ENCODE data around the gene ABCC8.
"Not testable (repeated sequence)": the region's sequence is repeated elsewhere in the genome, so short reads cannot be mapped to it uniquely, and the experiment has no call there.

Gene ABCC8

DNA sequence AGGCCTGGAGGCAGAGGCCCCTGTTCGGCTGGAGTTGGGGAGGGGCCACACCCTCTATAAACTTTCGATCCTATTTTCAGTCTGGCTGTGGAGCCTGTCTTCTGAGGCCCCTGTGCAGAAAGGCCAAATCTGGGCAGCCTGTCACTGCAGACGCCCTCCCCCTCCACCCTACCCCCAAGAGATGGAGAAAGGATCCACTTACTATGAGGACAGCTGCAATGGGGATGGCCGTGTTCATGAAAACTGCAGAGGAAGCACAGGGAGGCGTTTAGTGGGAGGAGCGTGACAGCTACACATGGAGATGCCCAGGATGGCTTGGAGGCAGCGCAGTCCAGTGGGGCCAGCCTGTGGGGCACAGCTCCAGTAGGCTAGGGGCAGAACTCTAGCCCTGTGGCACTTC lies 44.6 kb downstream of the ABCC8 start:
- DNase-seq (ENCODE audit: extremely low read depth in 1 of 2, low read depth in 1 of 2), result no peak

DNA sequence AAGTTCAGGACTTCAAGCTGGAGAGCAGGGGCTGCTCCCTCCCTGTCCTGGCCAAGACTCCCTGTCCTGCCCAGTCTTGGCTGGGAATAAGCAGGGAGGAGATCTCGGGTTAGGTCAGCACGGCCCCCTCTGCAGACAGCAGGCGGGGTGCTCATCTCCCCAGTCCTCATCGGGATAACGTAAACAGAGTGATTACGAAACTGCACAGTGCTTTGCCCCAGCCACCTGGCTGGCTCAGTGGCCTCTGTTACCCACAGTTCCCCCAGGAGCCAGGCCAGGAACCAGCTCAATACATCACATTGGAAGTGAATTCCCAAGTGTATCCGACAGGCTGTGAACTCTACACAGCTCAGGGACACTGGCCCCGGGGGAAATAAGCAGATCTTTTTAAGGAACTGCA lies 45.5 kb downstream of the ABCC8 start:
- no peak for DNase-seq (ENCODE audit: extremely low read depth in 1 of 2, low read depth in 1 of 2)

DNA sequence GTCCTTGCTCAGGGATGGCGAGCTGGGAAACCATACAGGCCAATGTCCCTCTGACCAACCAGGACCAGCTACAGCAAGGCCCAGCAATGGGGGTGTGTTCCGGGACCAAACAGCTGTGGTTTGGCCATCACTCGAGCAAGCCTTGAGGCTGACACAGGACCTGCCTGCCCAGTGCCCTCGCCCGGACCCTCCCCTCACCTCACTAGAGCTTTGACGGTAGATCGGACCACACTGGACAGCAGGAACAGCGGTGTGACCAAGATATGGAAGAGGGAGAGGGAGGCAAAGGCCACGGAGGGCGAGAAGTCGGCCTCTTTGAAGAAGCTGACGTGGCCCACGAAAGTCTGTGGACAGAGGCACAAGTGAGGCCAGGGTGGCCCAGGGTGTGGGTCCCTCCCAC lies 46.0 kb downstream of the ABCC8 start:
- no peak for DNase-seq (ENCODE audit: extremely low read depth in 1 of 2, low read depth in 1 of 2)

DNA sequence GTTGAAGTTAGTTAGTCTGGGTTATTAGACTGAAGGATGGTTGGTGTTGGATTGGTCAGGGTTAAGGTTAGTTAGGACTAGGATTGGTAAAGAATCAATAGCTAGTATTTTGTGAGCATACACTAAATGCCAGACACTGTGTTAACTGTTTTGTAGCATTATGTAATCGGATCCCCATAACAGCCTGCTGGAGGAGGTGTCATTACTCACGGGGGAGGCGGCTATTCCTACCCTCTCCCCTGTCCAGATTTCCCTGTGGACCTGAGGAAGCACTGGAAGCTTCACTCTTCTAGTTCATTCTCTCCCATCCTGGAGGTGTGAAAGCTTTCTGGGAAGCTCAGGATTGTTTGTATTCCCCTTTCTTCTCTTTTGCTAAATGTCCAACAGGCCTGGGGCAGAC lies 47.7 kb downstream of the ABCC8 start:
- no peak for DNase-seq (ENCODE audit: extremely low read depth in 1 of 2, low read depth in 1 of 2)

DNA sequence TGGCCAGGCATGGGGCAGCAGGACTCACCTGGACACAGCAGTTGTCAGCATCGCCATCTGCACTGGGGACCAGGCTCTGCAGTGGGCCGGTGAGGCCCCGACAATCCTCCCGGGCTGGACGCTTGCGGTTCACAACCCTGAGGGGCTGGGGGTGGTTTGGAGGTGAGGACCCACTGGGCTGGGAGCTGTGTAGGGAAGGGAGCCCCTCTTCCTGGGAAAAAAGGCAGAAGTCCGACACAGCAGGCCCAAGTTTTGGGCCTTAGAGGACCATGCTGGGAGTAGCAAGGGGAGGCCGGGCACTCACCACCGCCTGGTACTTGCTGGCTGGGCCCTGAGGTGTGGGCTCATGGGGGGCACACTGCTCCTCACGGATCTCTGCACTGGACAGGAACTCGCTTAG lies 48.4 kb downstream of the ABCC8 start:
- no peak for DNase-seq (ENCODE audit: extremely low read depth in 1 of 2, low read depth in 1 of 2)

DNA sequence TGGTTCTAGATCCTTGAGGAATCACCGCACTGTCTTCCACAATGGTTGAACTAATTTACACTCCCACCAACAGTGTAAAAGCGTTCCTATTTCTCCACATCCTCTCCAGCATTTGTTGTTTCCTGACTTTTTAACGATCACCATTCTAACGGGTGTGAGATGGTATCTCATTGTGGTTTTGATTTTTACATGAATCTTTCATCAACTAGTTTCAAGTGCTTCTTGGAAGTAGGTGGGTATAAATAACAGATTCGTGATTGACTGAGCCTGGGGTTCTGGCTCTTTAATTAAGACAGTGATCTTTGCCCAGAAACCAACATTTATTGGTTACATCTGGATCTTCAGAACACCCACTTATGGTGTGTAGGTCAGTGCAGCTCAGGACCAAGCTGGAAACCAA lies 50.4 kb downstream of the ABCC8 start:
- not testable (repeated sequence) for DNase-seq (ENCODE audit: extremely low read depth in 1 of 2, low read depth in 1 of 2)

DNA sequence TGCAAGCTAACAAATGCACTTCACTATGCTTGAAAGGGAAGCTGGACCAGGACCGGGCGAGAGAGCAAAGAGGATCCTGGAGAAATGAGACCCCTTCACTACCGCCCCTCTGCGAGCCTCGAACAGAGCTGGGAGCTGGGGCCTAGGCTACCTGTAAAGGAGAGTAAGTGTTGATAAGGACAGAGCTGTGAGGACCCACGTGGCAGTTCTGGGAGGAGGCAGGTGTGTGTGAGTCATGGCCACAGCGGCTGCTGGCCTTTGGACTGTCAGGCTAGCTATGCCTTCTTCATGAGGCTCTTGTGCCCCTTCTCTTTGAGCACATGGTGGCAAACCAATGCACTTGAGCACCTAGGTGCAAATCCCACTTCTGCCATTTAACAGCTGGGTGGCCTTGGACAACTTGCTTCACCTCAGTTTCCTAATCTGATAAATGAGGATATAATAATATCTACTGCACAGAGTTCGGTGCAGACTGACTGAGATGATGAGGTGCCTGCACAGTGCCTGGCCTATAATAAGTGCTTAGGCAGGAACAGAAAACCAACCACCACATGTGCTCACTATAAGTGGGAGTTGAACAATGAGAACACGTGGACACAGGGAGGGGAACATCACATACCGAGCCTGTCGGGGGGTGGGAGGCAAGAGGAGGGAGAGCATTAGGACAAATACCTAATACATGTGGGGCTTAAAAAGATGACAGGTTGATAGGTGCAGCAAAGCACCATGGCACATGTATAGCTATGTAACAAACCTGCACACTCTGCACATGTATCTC lies 52.9 kb downstream of the ABCC8 start:
- no peak for DNase-seq (ENCODE audit: extremely low read depth in 1 of 2, low read depth in 1 of 2)

DNA sequence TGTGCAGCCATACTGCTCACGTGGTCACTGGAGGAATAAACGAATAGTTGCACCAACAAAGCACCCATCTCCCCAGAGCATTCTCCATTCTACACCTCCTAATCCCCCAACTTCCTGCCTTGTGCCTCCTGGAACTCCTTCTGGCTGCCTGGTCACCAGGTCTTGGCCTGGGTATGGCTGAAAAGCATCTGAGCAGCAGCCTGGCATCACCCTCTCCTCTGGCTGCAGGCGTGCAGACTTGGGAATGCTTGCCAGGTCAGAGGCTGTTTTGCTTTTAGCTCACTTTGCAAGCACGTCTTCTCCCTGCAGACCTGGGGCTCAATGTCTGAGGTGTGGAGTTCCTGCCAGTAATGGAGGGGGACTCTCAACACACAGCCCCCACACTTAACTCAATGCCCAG lies 54.9 kb downstream of the ABCC8 start:
- DNase-seq (ENCODE audit: extremely low read depth in 1 of 2, low read depth in 1 of 2), result no peak

DNA sequence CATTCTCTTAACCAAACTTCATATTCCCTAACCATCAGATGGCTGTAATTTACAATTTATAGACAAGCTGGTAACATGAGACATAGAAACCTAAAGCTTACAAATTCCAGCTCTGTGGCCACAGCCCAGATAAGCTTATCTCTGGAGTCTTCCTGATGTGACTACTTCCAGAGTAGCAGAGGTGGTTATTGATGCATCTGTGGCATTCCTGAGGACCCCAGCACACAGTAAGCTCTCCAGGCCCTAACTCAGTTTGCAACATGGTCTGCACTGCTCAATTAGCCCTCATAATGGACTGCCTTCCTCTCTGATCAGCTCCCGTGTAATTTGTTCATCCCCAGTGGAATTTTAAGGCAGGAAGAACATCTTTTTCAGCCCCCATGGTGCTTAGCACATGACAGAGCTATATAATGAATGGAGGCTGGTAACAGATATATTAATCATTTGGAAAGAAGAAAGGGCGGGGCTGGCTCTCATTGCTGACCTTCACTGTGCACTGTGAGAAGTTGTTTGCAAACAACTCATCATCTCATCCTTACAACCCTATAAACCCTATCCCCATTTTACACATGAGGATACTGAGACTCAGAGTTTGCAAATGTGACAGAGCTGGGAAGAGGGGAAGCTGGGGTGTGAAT lies 58.1 kb downstream of the ABCC8 start:
- DNase-seq (ENCODE audit: extremely low read depth in 1 of 2, low read depth in 1 of 2), result no peak

DNA sequence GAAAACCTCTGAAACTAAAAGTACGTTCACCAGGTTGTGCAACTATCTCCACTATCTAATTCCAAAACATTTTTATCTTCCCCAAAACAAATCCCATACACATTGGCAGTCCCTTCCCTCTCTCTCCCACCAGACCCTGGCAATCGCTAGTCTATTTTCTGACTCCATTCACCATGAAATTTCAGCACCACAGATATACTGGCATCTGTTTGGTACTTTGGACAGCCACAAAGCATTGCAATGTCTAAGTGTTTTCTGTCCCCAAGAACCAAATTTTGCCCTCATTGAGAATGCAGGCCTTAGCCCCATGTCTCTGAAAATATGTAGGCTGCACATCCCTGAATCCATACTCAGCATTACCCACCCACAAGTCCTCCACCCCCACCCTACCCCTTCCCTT lies 60.2 kb downstream of the ABCC8 start:
- no peak for DNase-seq (ENCODE audit: extremely low read depth in 1 of 2, low read depth in 1 of 2)

DNA sequence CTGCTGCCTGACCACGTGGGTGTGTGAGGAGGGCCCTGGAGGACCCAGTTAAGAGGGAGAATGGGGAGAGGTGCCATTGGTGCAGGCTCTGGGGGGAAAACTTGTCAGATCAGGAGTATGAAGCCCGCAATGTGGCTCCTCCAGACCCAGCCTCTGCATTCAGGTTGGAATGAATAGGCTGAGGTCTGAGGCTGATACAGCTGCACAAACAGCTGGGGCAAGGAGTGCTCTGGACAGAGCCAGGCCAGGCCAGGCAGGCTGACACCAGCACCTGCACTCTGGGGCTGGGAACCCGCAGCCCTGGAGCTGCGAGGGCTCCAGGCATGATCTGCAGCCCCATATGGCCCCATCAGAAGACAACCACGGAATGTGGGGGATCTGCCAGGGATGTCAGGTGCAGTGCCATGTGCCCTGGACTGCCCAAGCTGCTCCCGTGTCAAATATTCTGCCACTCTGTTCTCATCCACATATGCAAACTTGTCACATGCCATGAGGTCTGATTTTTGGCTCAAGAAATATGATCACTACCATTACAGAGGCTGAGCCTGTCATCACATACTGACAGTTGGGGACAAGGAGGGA lies 61.0 kb downstream of the ABCC8 start:
- no peak for DNase-seq (ENCODE audit: extremely low read depth in 1 of 2, low read depth in 1 of 2)

DNA sequence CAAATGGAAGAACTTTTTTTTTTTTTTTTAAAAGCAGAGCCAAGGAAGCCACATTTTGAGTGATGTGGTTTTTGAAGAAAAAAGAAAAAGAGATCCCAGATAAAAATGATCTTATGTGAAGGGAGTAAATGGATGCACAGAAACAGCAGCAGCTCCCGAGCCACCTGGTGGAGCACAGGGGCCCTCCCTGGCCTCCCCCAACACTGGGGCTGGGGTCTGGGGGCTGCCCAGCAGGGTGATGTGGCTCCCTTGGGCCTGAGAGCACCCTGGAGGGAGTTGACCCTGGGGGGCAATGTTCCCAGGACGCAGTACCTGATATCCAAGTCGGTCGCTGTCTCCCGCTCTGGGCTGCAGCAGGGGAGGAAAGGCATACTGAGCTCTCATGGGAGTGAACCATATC lies 61.7 kb downstream of the ABCC8 start:
- no peak for DNase-seq (ENCODE audit: extremely low read depth in 1 of 2, low read depth in 1 of 2)

DNA sequence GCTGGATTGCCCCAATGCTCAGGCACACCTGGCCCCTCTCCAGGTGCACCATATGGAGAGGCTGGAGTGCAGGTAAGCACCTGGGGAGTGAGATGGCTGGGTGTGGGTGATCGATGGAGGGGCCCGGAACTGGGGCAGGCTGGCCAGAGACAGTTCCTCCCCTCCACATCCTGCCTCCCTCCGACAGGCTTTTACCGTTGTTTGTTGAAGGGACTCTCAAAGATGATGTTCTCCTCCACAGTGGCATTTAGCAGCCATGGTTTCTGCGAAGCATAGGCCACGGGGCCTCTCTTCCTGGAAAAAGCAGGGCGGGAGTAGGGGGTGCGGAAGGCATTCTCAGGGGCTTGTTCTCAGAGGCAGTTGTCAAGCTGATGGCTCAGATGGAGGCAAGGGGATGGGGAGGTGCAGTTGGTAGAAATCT lies 62.3 kb downstream of the ABCC8 start:
- DNase-seq (ENCODE audit: extremely low read depth in 1 of 2, low read depth in 1 of 2), result no peak

DNA sequence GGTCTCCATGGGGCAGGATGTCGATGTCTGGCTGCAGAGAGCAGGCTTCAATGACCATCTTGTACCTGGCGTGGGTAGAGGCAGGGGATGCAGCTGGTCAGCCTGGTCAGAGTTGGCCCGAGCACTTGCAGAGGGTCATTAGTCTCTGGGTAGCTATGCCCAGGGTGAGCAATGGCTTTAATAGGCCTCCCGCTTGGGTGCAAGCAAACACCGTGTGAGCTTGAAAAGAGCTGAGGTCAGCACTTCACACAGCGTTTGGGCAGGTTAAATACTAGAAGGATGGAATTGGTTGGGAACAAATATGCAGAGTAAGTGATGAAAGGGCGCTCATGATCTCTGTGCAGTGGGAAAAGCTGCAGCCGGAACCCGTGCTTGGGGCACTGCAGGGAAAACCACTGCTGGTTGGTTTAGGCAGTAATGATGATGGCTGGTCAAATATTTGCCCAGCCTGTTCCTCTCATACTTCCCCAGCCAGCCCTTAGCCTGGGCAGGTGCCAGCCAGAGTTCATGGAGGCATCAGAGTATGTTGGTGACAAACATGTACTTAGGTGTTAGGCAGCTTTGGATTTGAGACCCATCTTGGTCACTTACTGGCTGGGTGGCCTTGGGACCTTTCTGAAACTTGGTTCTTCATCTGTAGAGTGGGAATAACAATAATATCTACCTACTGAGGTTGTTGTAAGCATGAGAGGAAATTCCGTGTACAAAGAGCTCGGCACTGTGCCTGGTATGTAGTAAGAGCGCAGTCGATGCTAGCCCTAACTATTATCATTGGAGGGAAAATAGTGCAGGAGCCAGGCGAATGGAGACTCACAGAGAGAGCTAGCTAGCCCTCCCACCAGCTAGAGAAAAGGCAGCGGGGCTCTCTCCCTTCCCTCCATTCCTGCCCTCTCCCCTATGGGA lies 63.0 kb downstream of the ABCC8 start:
- no peak for DNase-seq (ENCODE audit: extremely low read depth in 1 of 2, low read depth in 1 of 2)

DNA sequence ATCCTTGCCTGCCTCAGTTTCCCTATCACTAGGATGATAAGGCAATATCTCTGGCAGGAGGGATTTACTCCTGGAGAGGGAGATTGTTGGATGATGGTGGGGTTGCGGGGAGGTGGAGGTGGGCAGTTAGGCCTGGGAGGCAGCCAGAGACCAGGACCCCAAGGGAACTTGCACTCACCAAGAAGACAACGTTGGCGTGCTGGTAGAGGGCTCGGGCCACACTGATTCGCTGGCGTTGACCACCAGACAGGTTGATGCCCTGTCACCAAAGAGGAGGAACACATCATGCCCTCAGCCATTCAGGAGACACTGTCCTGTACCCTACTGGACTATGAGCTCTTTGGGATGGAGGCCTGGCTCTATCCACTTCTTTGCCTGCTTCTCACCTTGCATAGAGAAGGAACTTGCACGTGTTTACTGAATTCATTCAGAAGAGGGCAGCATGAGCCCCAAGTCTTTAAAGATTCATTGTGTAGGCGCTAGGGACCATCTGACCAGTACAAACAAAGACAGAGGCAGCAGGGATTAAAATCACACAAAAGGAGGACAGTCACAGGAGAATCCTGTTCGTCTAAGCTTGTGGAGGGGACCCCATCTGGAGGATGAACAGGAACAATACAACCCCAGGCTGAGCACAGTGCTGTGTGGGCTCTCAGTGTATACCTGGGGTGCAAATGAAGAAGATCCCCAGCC lies 64.0 kb downstream of the ABCC8 start:
- DNase-seq (ENCODE audit: extremely low read depth in 1 of 2, low read depth in 1 of 2), result no peak

DNA sequence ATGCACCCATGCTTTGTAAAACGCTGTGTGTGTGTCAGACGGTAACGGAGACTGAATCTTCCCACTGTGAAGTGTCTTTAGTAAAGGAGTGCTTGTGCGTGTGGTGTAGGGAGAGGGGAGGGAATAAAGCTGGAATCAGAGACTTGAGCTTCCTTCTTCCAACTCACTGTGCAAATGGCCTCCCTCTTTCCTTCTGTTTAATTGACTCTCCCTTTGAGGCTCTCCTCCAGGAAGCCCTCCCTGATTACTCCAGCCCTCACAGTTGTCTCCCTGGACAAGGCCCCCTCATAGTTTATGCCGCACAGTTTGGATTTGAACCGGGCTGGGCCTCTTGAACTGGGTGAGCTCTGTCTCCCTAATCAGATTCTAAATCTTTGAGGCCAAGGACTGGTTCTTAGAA lies 65.2 kb downstream of the ABCC8 start:
- no peak for DNase-seq (ENCODE audit: extremely low read depth in 1 of 2, low read depth in 1 of 2)

DNA sequence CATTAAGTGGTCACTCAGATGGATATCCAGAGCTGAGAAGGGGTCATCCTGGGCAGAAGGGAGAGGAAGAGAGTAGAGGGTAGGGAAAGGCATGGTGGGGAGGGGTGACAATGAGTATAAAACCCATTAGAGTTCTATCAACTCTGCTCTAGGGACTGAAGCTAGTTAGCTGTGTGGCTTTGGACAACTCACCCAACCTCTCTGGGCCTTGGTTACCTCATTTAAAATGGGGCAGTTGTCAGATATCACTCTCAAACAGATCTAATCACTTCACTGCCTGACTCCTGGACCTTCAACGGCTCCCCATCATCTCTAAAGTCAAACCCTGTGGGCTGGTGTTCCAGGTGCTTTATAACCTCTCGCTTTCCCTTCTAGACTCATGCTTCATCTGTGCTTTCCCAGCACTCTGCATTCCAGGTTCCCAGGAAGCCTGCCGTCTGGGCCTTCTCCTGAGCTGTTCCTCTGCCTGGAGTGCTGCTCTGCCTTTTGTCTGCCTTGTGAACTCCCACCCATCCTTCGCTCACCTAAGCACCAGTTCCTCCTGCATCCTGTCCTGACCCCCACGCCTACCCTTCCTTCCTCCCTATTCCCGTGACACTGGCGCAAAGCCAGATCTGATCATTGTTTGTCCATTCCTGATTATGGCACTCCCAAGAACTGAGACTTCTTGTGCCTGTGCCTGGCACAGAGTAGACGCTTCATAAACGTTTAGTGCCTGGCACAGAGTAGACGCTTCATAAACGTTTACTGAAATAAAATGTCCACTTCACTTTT lies 65.9 kb downstream of the ABCC8 start:
- DNase-seq (ENCODE audit: extremely low read depth in 1 of 2, low read depth in 1 of 2), result no peak

DNA sequence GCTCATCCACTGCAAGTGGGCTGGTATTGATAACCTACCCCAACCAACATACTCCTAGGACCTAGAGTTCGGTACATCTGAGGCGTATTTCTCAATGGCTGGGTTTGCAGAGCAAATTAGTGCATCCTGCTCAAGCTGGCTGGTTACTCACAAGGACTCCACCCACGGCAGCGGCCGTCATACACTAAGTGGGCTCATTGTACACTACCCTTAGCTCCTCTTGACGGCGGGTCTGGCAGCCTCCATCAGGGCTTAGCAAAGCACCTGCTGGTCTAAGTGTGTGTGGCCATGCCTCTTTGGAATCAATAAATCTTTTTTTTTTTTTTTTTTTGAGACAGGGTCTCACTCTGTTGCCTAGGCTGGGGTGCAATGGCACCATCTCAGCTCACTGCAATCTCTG lies 68.0 kb downstream of the ABCC8 start:
- DNase-seq (ENCODE audit: extremely low read depth in 1 of 2, low read depth in 1 of 2), result no peak

DNA sequence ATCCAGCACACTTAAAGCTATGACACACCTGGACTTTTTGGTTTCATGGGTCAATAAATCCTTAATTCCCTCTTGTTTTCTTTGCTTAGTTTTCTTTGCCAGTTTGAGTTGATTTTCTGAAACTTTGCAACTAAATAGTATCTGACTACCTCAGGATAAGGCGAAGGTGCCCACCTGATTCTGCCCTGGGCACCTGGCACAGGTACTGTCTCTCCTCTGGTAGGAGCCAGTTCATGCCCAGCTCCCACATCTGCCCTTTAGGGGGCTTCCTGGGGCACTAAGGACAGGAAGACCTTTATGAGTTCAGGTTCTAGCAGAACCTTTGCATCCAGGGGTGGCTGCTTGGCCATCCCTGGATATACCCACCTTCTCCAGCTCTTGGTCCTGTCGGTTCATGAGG lies 68.6 kb downstream of the ABCC8 start:
- DNase-seq (ENCODE audit: extremely low read depth in 1 of 2, low read depth in 1 of 2), result no peak

DNA sequence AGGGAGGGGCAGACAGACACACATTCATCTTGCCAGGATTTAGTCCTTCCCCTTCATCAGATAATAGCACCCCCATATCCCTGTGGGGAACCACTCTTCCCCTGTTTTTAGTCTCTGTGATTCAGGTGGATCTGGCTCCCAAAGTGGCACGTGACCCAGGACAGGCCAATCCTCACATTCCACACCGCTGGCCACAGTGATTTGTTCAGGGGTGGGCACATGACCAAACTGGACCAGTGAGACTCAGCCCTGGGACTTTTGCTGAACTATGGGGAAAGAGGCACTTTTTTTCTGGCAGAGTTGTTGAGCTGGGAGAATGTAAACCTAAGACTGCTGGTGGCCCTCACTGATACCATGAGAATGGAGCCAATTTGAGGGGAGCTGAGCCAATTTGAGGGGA lies 69.1 kb downstream of the ABCC8 start:
- no peak for DNase-seq (ENCODE audit: extremely low read depth in 1 of 2, low read depth in 1 of 2)

Measured in stimulated activated CD8-positive, alpha-beta memory T cell treated with anti-CD3 and anti-CD28 coated beads, Interleukin-7, amount 100 ng/mL, for 48 hours (primary cell).